ENCODE data around the gene GADL1. TPM values are rescaled to one million over a fixed set of nuclear protein-coding genes. Genes with fewer than 3 reads are reported as not detected.

GADL1 gene
- total RNA-seq, 2 donors from 2014 or later, result not detected

- ATAC-seq (no peak), DNase-seq (no peak)
- Mint-ChIP-seq H3K36me3 (ENCODE audit: low read depth) (peaks cover 10% of the 10 kb centered on the region), H3K4me3 (no peak overlapping the region), H3K27ac (peak overlapping the region; percentile 74), H3K4me1 (peaks cover 17% of the 10 kb centered on the region), H3K27me3 (no peaks in the 10 kb centered on the region)
- no peaks in the 10 kb centered on the region for H3K9me3 ChIP-seq (ENCODE audit: control insufficient read depth, low read length, poor library complexity, severe bottlenecking)
These were observed 198.1 kb downstream of the GADL1 start for GRCh38 chr3:30696403-30696819.

DNA sequence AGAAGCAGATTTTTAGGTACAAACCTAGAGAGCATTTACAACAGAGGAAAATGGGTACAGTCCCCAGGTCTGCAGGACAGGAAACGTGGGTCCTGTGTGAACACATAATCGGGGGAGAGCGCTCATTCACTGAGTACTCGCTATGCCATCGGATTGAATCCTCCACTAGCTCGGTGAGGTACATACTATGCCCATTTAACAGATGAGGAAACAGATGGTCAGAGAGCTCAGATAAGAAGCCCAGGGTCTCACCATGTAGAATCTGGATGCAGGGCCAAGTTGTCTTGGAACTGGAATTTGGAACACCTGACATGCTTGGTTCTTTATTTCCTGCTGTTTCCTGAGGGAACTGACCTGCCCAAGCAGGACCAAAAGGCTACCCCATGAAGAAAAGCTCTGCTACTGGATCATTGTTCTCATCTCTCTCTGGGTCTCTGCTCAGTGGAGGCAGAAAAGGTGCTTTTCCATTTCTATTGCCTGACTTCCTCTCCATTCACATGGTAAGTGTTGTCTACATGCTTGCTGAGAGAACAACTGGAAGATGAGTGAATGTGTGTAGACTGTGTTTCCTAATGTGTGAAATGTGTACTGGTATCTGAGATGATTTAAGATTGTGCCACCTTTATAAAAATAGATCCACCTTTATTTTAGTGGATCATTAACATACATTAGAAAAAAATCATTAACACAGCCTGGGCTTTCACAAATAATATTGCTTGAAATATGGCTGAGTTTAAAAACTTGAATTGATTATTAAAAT lies 199.0 kb downstream of the GADL1 start:
- no peaks in the 10 kb centered on the region for H3K9me3 ChIP-seq (ENCODE audit: control insufficient read depth, low read length, poor library complexity, severe bottlenecking)
- peaks cover 10% of the 10 kb centered on the region for H3K36me3 Mint-ChIP-seq (ENCODE audit: low read depth)
- peak overlapping the region; percentile 74 for H3K27ac Mint-ChIP-seq
- no peaks in the 10 kb centered on the region for H3K27me3 Mint-ChIP-seq
- H3K4me3 Mint-ChIP-seq, result no peak overlapping the region
- no peak for ATAC-seq
- DNase-seq, result no peak
- peaks cover 22% of the 10 kb centered on the region for H3K4me1 Mint-ChIP-seq

GRCh38 chr3:30694668-30695067 lies 199.8 kb downstream of the GADL1 start:
- Mint-ChIP-seq H3K27me3 (no peaks in the 10 kb centered on the region), H3K4me3 (no peak overlapping the region), H3K4me1 (peaks cover 23% of the 10 kb centered on the region), H3K36me3 (ENCODE audit: low read depth) (peaks cover 10% of the 10 kb centered on the region), H3K27ac (peak overlapping the region; percentile 72)
- H3K9me3 ChIP-seq (ENCODE audit: control insufficient read depth, low read length, poor library complexity, severe bottlenecking), result no peaks in the 10 kb centered on the region
- ATAC-seq (no peak), DNase-seq (no peak)

DNA sequence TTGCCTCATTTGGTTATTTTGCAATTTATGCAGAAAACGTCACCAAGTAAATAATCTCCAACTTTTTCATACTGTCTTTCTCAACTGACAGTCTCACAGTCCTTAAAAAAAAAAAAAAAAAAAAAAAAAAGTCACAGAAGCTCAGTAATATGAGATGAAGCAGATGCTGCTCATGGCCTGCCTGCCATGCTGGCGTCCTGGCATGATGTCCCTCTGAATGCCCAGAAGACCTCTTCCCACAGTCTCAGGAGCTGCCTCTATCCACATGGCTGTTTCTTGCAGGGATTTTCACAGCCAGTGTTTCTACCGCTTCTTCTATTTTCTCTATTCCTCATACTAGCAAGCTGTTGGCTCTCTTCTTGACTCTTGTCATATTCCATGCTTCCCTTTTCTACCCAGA lies 200.3 kb downstream of the GADL1 start:
- Mint-ChIP-seq H3K27ac (peak overlapping the region; percentile 72), H3K36me3 (ENCODE audit: low read depth) (peaks cover 12% of the 10 kb centered on the region), H3K4me3 (no peak overlapping the region), H3K27me3 (no peaks in the 10 kb centered on the region), H3K4me1 (peaks cover 26% of the 10 kb centered on the region)
- no peaks in the 10 kb centered on the region for H3K9me3 ChIP-seq (ENCODE audit: control insufficient read depth, low read length, poor library complexity, severe bottlenecking)
- ATAC-seq, result no peak
- DNase-seq, result no peak

GRCh38 chr3:30693470-30694120 lies 200.9 kb downstream of the GADL1 start:
- Mint-ChIP-seq H3K27ac (peak overlapping the region; percentile 86), H3K36me3 (ENCODE audit: low read depth) (peaks cover 12% of the 10 kb centered on the region), H3K27me3 (no peaks in the 10 kb centered on the region), H3K4me1 (peaks cover 30% of the 10 kb centered on the region), H3K4me3 (no peak overlapping the region)
- H3K9me3 ChIP-seq (ENCODE audit: control insufficient read depth, low read length, poor library complexity, severe bottlenecking), result no peaks in the 10 kb centered on the region
- no peak for DNase-seq
- ATAC-seq, result peak; percentile 94

GRCh38 chr3:30692498-30693130 lies 201.8 kb downstream of the GADL1 start:
- H3K4me3 Mint-ChIP-seq, result no peak overlapping the region
- H3K27ac Mint-ChIP-seq, result peak overlapping the region; percentile 86
- H3K4me1 Mint-ChIP-seq, result peaks cover 38% of the 10 kb centered on the region
- ATAC-seq (no peak), DNase-seq (no peak)
- H3K36me3 Mint-ChIP-seq (ENCODE audit: low read depth), result peaks cover 16% of the 10 kb centered on the region
- no peaks in the 10 kb centered on the region for H3K27me3 Mint-ChIP-seq
- H3K9me3 ChIP-seq (ENCODE audit: control insufficient read depth, low read length, poor library complexity, severe bottlenecking), result no peaks in the 10 kb centered on the region

- peak overlapping the region; percentile 86 for H3K27ac Mint-ChIP-seq
- H3K4me3 Mint-ChIP-seq, result no peak overlapping the region
- peaks cover 13% of the 10 kb centered on the region for H3K36me3 Mint-ChIP-seq (ENCODE audit: low read depth)
- DNase-seq, result no peak
- ATAC-seq, result no peak
- H3K9me3 ChIP-seq (ENCODE audit: control insufficient read depth, low read length, poor library complexity, severe bottlenecking), result no peaks in the 10 kb centered on the region
- no peaks in the 10 kb centered on the region for H3K27me3 Mint-ChIP-seq
- H3K4me1 Mint-ChIP-seq, result peaks cover 39% of the 10 kb centered on the region
These were observed 202.5 kb downstream of the GADL1 start for GRCh38 chr3:30691944-30692343.

- no peaks in the 10 kb centered on the region for H3K9me3 ChIP-seq (ENCODE audit: control insufficient read depth, low read length, poor library complexity, severe bottlenecking)
- Mint-ChIP-seq H3K4me3 (no peak overlapping the region), H3K27me3 (no peaks in the 10 kb centered on the region), H3K36me3 (ENCODE audit: low read depth) (peaks cover 13% of the 10 kb centered on the region), H3K27ac (peak overlapping the region; percentile 75), H3K4me1 (peaks cover 39% of the 10 kb centered on the region)
- DNase-seq (no peak), ATAC-seq (no peak)
These were observed 203.1 kb downstream of the GADL1 start for GRCh38 chr3:30691249-30691880.

DNA sequence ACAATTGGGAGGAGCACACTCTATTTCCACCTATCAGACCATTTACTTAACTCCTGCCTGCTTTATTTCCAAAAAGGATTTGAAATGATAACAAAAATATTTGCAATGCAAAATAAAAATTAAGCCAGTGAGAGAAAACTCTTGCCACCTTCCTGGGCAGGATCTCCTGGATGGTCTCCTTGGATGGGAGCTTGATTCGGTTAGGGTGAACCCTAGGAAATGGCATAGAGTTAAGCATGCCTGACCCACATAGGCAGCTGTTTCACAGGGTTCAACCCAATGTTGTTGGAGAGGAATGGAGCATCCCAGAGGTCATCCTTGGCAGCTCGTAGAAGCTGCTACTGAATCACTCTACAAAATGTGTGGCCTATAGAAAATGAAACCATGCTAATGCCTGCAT lies 204.3 kb downstream of the GADL1 start:
- no peak for ATAC-seq
- Mint-ChIP-seq H3K4me3 (no peak overlapping the region), H3K4me1 (peaks cover 41% of the 10 kb centered on the region)

GRCh38 chr3:30688776-30689641 lies 205.5 kb downstream of the GADL1 start:
- peaks cover 43% of the 10 kb centered on the region for H3K4me1 Mint-ChIP-seq
- no peaks in the 10 kb centered on the region for H3K27me3 Mint-ChIP-seq
- peak overlapping the region; percentile 41 for H3K4me3 Mint-ChIP-seq
- peak overlapping the region; percentile 87 for H3K27ac Mint-ChIP-seq
- no peaks in the 10 kb centered on the region for H3K9me3 ChIP-seq (ENCODE audit: control insufficient read depth, low read length, poor library complexity, severe bottlenecking)
- DNase-seq, result no peak
- peaks cover 9% of the 10 kb centered on the region for H3K36me3 Mint-ChIP-seq (ENCODE audit: low read depth)
- ATAC-seq, result no peak

More for the DNA sequence above, 204.3 kb downstream of the GADL1 start:
- Mint-ChIP-seq H3K27ac (peak overlapping the region; percentile 75), H3K36me3 (ENCODE audit: low read depth) (peaks cover 11% of the 10 kb centered on the region), H3K27me3 (no peaks in the 10 kb centered on the region)
- DNase-seq, result no peak
- no peaks in the 10 kb centered on the region for H3K9me3 ChIP-seq (ENCODE audit: control insufficient read depth, low read length, poor library complexity, severe bottlenecking)

- DNase-seq, result no peak
- no peaks in the 10 kb centered on the region for H3K27me3 Mint-ChIP-seq
- H3K27ac Mint-ChIP-seq, result peak overlapping the region; percentile 87
- ATAC-seq, result no peak
- H3K9me3 ChIP-seq (ENCODE audit: control insufficient read depth, low read length, poor library complexity, severe bottlenecking), result no peaks in the 10 kb centered on the region
- peaks cover 9% of the 10 kb centered on the region for H3K36me3 Mint-ChIP-seq (ENCODE audit: low read depth)
- peaks cover 43% of the 10 kb centered on the region for H3K4me1 Mint-ChIP-seq
- no peak overlapping the region for H3K4me3 Mint-ChIP-seq
These were observed 206.4 kb downstream of the GADL1 start for GRCh38 chr3:30687930-30688570.

DNA sequence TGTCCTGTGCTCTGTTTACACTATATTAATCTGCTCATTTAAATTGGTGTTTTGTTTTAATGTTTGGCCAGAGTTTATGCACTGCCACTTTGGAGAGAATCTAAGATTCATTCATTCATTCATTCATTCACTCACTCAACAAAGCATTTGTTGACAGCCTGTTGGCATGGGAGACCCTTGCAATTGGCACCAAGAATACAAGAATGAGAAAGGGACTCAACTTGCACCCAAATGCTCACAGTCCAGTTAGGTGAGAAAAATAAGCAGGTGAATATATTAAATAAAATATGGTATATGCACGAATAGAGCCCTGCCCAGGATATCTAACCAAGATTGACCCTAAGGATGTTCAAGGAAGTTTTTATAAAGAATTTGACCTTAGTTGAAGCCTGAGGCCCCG lies 207.7 kb downstream of the GADL1 start:
- no peak overlapping the region for H3K27ac Mint-ChIP-seq
- H3K4me1 Mint-ChIP-seq, result peaks cover 50% of the 10 kb centered on the region
- H3K4me3 Mint-ChIP-seq, result no peak overlapping the region
- no peaks in the 10 kb centered on the region for H3K9me3 ChIP-seq (ENCODE audit: control insufficient read depth, low read length, poor library complexity, severe bottlenecking)
- no peak for DNase-seq
- H3K27me3 Mint-ChIP-seq, result no peaks in the 10 kb centered on the region
- H3K36me3 Mint-ChIP-seq (ENCODE audit: low read depth), result peaks cover 5% of the 10 kb centered on the region
- ATAC-seq, result no peak
